Astrocyte (in vitro differentiated cells and primary cell): ENCODE data around the gene KRTAP1-1.

Source experiments
- CTCF ChIP-seq: IDR thresholded peaks from 2 replicates; pipeline ENCODE4 v1.5.1; 2011; ENCODE audit warnings: low read depth, mild to moderate bottlenecking, inconsistent platforms, low read length, moderate library complexity; ENCODE audit not compliant: insufficient read depth
- EZH2 ChIP-seq: IDR thresholded peaks from 2 replicates; pipeline ENCODE4 v1.6.1; 2012; ENCODE audit warnings: mild to moderate bottlenecking, low read length, inconsistent platforms; ENCODE audit not compliant: insufficient read depth

GRCh38 chr17:41049110-41049509 is 7.9 kb upstream of the KRTAP1-1 start:
- no peak for TF ChIP-seq CTCF
- TF ChIP-seq EZH2, result no peak
